ENCODE measurements around the gene DNAJB9.

DNAJB9 gene

DNA sequence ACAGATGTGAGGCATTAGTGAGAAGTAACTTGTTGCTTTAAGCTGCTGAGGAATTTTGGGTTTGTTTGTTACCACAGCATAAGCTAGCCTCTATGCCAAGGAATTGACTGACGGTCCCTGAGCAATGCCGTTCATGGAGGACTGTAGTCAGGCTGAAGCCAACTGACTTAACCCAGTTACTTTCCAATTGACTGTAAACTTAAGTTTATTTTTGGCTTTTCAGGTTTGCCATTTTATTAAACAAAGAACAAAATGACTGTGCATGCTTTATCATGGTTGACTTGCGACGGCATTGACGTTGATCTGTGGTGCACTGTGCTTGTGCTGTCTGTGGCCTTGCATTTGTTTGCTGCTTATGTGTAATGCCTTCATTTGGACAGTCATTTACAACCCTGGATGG is 53.5 kb downstream of the DNAJB9 start:
- Histone ChIP-seq H3K4me3 (ENCODE audit: low read length) (no peak overlapping the region), H3K9ac (ENCODE audit: low read length) (no peak overlapping the region), H3K27me3 (ENCODE audit: control insufficient read depth, insufficient read depth, low read length) (no peaks in the 10 kb centered on the region), H3K27ac (ENCODE audit: low read depth, low read length) (no peak overlapping the region), H3K36me3 (ENCODE audit: control insufficient read depth, insufficient read depth, low read length) (no peaks in the 10 kb centered on the region), H3K4me1 (ENCODE audit: control insufficient read depth, insufficient read depth, low read length) (no peaks in the 10 kb centered on the region)

All from rectal smooth muscle tissue (tissue), 1 donor.